ENCODE data around the gene CRABP1.

The CRABP1 gene

GRCh38 chr15:78340231-78341056 is at the start of gene CRABP1:
TSS of gene CRABP1 (plus strand) at chr15:78340353. CDS start at chr15:78340429, 76 bp downstream.
- no peak for DNase-seq

GRCh38 chr15:78291052-78291451 is 49.1 kb upstream of the CRABP1 start:
- no peak for DNase-seq

DNA sequence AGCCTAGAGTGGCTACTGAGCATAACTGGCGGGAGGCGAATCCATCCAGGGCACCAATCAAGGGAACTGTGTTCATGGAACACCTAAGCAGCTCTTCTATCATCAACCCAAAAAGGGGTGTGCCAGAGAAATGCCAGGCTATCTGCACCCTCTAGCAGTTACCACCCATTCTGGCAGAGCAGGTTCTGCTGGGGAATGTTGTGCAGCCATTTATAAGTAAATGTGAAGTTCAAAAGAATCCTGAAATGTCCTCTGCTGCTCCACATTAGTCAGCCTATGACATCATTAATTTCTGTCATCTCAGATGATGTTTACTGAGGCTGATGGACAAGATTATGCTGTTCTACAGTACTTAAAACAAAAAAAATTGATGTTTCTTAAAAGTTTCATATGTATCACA is 48.5 kb upstream of the CRABP1 start:
- DNase-seq: no peak

DNA sequence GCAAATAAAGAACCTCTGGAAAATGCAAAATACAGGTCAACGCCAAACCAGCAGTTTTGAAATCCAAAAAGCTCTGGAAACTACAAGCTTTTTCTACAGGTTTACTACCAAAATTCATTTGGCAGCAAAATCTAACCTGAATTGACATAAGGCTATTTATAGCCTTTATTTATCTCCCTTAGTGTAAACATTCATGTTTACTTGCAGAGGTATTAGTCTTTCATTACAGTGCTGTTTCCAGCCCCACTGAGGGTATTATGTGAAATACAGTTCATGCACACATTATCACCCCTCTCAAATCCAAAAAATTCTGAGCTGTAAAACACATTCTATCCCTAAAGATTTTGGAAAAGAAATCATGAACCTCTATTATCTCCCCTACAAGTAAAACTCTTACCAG is 47.9 kb upstream of the CRABP1 start:
- DNase-seq: no peak

GRCh38 chr15:78299101-78299930 is 40.8 kb upstream of the CRABP1 start, which contains the start of gene SKIC8:
TSS of gene SKIC8 (minus strand) at chr15:78299609. CDS start at chr15:78295686, 3,923 bp downstream.
- peak; percentile 93 for DNase-seq

DNA sequence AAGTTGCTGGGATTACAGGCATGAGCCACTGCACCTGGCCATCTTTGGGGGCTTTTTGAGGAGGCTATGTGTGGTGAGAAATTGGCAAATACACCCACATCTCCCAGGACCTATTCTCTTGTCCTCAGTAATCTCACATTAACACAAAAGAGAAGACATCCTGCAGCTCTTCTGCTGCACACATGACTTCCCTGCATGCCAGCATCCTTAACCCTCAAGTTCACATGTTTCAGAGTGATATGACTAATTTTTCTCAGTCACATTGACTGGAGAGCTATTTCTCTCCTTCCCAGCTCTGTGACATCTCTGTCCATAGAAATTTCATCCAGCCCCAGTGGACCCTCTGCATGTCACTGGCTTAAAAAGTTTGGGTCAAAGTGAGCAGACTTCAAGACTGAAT is 38.8 kb upstream of the CRABP1 start:
- DNase-seq: no peak

GRCh38 chr15:78301828-78302227 is 38.3 kb upstream of the CRABP1 start:
- DNase-seq: no peak

- no peak for DNase-seq
These were observed 37.4 kb upstream of the CRABP1 start for GRCh38 chr15:78302579-78303312.

- no peak for DNase-seq
These were observed 35.7 kb upstream of the CRABP1 start for GRCh38 chr15:78304216-78305066.

GRCh38 chr15:78306176-78306774 is 33.9 kb upstream of the CRABP1 start:
- no peak for DNase-seq

DNA sequence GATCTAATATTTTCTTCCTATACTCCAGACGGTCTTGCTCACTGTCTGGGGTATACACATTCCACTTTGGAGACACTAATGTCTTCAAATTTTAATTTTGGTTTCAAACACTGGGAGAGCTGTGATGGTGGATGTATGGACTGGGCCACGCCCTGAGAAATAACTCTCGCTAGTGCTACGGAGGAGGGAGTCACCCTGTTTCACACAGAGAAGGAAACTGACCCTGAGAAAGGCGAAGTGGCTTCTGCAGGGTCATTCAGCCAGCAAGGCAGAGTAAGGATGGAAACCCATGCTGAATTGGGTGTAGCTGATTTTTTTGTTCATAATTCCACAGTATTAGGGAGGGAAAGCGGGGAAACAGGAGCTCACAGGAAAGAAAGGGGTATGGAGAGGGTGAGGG is 32.2 kb upstream of the CRABP1 start:
- no peak for DNase-seq

DNA sequence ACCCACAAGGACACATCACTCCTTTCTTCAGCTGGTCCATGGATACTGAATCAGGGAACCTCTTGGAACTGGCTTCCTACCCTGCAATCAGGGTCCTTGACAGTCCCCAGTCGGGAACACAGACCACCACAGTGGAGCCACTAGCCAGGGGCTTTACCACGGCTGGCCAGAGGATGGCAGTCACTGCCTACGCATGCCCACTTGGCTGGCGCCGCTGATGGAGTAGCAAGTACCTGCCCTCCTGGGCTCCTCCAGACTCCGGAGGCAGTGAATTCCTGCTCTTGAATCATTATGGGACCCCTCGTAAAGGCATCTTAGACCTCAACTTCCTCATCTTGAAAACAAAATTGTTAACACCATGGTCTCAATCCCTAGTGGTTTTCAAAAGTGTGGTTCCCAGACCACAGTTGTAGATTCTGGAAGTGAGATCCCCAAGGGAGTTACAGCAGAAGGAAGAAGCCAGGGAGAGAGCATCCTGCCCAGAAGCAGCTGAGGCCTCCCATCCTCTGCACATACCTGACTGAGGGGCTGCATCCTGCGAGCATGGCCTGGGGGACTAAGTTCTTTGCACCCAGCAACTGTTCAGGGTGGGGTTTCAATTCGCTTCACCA is 31.6 kb upstream of the CRABP1 start:
- peak; percentile 40 for DNase-seq

GRCh38 chr15:78311292-78311691 is 28.9 kb upstream of the CRABP1 start:
- no peak for DNase-seq

- DNase-seq: no peak
These were observed 27.6 kb upstream of the CRABP1 start for GRCh38 chr15:78312536-78312935.

- DNase-seq: no peak
These were observed 27.2 kb upstream of the CRABP1 start for GRCh38 chr15:78312957-78313356.

GRCh38 chr15:78313383-78313782 is 26.8 kb upstream of the CRABP1 start:
- no peak for DNase-seq

DNA sequence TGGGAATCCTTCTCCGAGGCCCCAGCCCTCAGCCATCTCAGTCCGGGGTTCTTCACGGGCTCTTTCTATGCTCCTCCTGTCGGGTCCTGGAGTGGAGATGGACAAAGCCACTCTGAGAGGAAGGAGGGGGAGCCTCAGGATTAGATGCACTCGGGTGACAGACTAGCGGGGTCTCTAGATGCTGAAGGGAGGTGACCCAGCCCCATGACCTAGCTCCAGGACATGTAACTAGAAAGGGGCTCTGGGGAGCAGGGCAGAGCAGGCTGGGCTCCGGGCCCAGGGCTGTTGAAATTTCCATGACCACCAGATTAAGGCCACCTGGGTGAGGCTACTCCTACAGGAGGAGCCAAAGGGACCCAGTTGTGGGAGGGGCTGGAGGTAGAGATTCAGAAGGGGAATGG is 26.0 kb upstream of the CRABP1 start:
- no peak for DNase-seq

DNA sequence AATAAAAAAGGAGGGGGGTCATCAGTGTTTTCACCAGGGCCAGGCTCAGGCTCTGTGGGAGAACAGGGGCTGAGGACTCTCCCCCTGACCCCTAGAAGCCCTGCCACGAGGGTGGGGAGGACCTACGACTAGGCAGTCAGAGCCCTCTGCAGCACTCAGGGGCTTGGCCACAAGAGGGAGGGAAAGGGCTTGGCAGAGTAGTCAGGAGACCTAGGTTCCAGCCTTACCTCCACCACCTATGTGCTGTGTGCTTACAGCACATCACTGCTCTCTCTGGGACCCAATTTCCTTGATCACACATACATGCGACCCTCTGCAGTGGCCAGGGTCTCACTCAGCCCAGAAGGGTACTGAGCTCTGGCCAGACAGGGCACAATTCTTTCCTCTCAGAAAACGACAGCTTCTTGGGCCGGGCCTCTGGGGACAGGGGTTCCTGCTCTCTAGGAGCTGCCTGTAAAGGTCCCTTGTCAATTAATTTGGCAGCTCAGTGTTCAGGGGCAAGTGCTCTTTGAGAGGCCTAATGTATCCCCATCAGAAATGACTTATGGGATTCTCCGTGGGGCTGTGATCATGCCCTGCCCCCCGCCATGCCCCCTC is 24.4 kb upstream of the CRABP1 start:
- no peak for DNase-seq

GRCh38 chr15:78316283-78317083 is 23.7 kb upstream of the CRABP1 start:
- no peak for DNase-seq

Measured in CD4-positive, alpha-beta T cell treated with Interleukin-17A for 4 hours (primary cell).